Osteoblast (primary cell): ENCODE data around the gene SUCNR1. TPM values are rescaled to one million over a fixed set of nuclear protein-coding genes. Genes with fewer than 3 reads are reported as not detected.

Source experiments
- DNase-seq: peaks from one replicate; pipeline ENCODE4 v3.0.0; 2011; ENCODE audit warnings: low spot score, mixed read lengths; ENCODE audit not compliant: insufficient read length; ENCODE audit errors: missing footprints
- H2AFZ ChIP-seq: 2 replicates; pipeline ENCODE4 v1.6.0; 2011; ENCODE audit warnings: mild to moderate bottlenecking, low read length
- H3K27ac ChIP-seq: 2 replicates; pipeline ENCODE4 v1.5.1; 2011; ENCODE audit warnings: mild to moderate bottlenecking, low read depth, low read length, moderate library complexity
- H3K27me3 ChIP-seq: 2 replicates; pipeline ENCODE4 v1.6.0; 2012; ENCODE audit warnings: mild to moderate bottlenecking, control low read depth, inconsistent platforms, low read length, moderate library complexity; ENCODE audit not compliant: insufficient read depth
- H3K36me3 ChIP-seq: 2 replicates; pipeline ENCODE4 v1.5.1; 2011; ENCODE audit warnings: mild to moderate bottlenecking, low read length, control low read depth, moderate library complexity; ENCODE audit not compliant: insufficient read depth
- H3K4me1 ChIP-seq: 2 replicates; pipeline ENCODE4 v1.5.1; 2011; ENCODE audit warnings: mild to moderate bottlenecking, low read length, control low read depth, moderate library complexity; ENCODE audit not compliant: insufficient read depth
- H3K4me2 ChIP-seq: 2 replicates; pipeline ENCODE4 v1.6.0; 2011; ENCODE audit warnings: mild to moderate bottlenecking, low read length; ENCODE audit not compliant: insufficient read depth
- H3K4me3 ChIP-seq: fragments of 200-600 bp; sonication (generic); 3 replicates; pipeline ENCODE4 v1.5.1; 2012; ENCODE audit warnings: mild to moderate bottlenecking, low read length, inconsistent platforms; ENCODE audit not compliant: insufficient read depth
- H3K79me2 ChIP-seq: 2 replicates; pipeline ENCODE4 v1.6.0; 2012; ENCODE audit warnings: mild to moderate bottlenecking, low read length, control low read depth, inconsistent platforms; ENCODE audit not compliant: insufficient read depth
- H3K9me3 ChIP-seq: 2 replicates; pipeline ENCODE4 v1.5.1; 2011; ENCODE audit warnings: low read depth, low read length, control low read depth
- H4K20me1 ChIP-seq: 2 replicates; pipeline ENCODE4 v1.6.0; 2012; ENCODE audit warnings: mild to moderate bottlenecking, low read length, control low read depth; ENCODE audit not compliant: insufficient read depth
- CTCF ChIP-seq: IDR thresholded peaks from 2 replicates; pipeline ENCODE4 v1.5.1; 2011; ENCODE audit warnings: mild to moderate bottlenecking, low read depth, low read length, moderate library complexity; ENCODE audit errors: extremely low read depth
- total RNA-seq: library from RNA; depleted of rRNA; stranded (reverse); fragments of >200 nt; gene quantifications from 2 replicates; pipeline ENCODE4 v1.2.3, GENCODE V29; 2012

Gene SUCNR1
- total RNA-seq, 1 donor = under 0.01 TPM

- TF ChIP-seq CTCF = no peak
- Histone ChIP-seq H3K4me2 (no peak overlapping the region), H4K20me1 (no peaks in the 10 kb centered on the region), H3K36me3 (no peaks in the 10 kb centered on the region), H3K27ac (no peak overlapping the region), H2AFZ (no peak overlapping the region), H3K79me2 (no peaks in the 10 kb centered on the region), H3K4me3 (no peak overlapping the region), H3K4me1 (peaks cover 12% of the 10 kb centered on the region), H3K27me3 (no peaks in the 10 kb centered on the region), H3K9me3 (no peaks in the 10 kb centered on the region)
- no peak for DNase-seq
These were observed 5.0 kb downstream of the SUCNR1 start for GRCh38 chr3:151878465-151878864.

- Histone ChIP-seq H4K20me1 (no peaks in the 10 kb centered on the region), H3K79me2 (no peaks in the 10 kb centered on the region), H3K27ac (no peak overlapping the region), H3K4me1 (peaks cover 12% of the 10 kb centered on the region), H3K9me3 (no peaks in the 10 kb centered on the region), H3K4me2 (no peak overlapping the region), H2AFZ (no peak overlapping the region), H3K36me3 (no peaks in the 10 kb centered on the region), H3K27me3 (no peaks in the 10 kb centered on the region), H3K4me3 (no peak overlapping the region)
- TF ChIP-seq CTCF = no peak
- DNase-seq = no peak
These were observed 5.6 kb downstream of the SUCNR1 start for GRCh38 chr3:151879037-151879436.

GRCh38 chr3:151879679-151880415, 6.4 kb downstream of the SUCNR1 start:
- Histone ChIP-seq H2AFZ (no peak overlapping the region), H3K4me2 (peak overlapping the region; percentile 7)

GRCh38 chr3:151880416-151880690, 6.9 kb downstream of the SUCNR1 start:
- no peak overlapping the region for H3K4me2 ChIP-seq

More at GRCh38 chr3:151879679-151880415, 6.4 kb downstream of the SUCNR1 start:
- Histone ChIP-seq H3K9me3 (no peaks in the 10 kb centered on the region), H3K4me3 (no peak overlapping the region), H3K4me1 (peaks cover 12% of the 10 kb centered on the region), H3K36me3 (no peaks in the 10 kb centered on the region), H3K27me3 (no peaks in the 10 kb centered on the region), H3K79me2 (no peaks in the 10 kb centered on the region), H4K20me1 (no peaks in the 10 kb centered on the region), H3K27ac (no peak overlapping the region)
- no peak for TF ChIP-seq CTCF
- no peak for DNase-seq

More at GRCh38 chr3:151880416-151880690, 6.9 kb downstream of the SUCNR1 start:
- Histone ChIP-seq H2AFZ (no peak overlapping the region), H3K79me2 (no peaks in the 10 kb centered on the region), H4K20me1 (no peaks in the 10 kb centered on the region), H3K4me3 (no peak overlapping the region), H3K27me3 (no peaks in the 10 kb centered on the region), H3K27ac (no peak overlapping the region), H3K4me1 (peaks cover 12% of the 10 kb centered on the region), H3K9me3 (no peaks in the 10 kb centered on the region), H3K36me3 (no peaks in the 10 kb centered on the region)
- TF ChIP-seq CTCF = no peak
- no peak for DNase-seq
